IMR-90 (cell line): ENCODE results near the gene GCFC2. TPM values are rescaled to one million over a fixed set of nuclear protein-coding genes. Genes with fewer than 3 reads are reported as not detected.

ENCODE experiments used
- ATAC-seq: fragments of 200-7000 bp; cut with Tn5 transposase; 2 replicates; pipeline ENCODE4 v1.9.1; 2020; ENCODE audit warnings: low read depth, mild to moderate bottlenecking, moderate library complexity
- BruUV-seq: library from RNA; stranded (reverse); fragments of 400-500 nt; replicated peaks from 2 replicates; lab custom pipeline; 2021; lab: Mats Ljungman, UMichigan
- CTCF ChIA-PET: fragments of 300-600 bp; formaldehyde crosslinking; extraction: SDS; loops from one replicate; lab custom pipeline; 2021; ENCODE audit warnings: antibody characterized with exemption; lab: Yijun Ruan, JAX
- POLR2A ChIA-PET: fragments of 300-600 bp; sonication (Branson Sonifier 250); formaldehyde crosslinking; loops from one replicate; lab custom pipeline; 2022; ENCODE audit warnings: antibody characterized with exemption; ENCODE audit not compliant: unreplicated experiment; lab: Charles Lee
- DNase-seq: peaks from one replicate; pipeline ENCODE4 v3.0.0; 2013
- H2AFZ ChIP-seq: replicated peaks from 2 replicates; pipeline ENCODE3; 2013; ENCODE audit warnings: low read length, mild to moderate bottlenecking; ENCODE audit not compliant: poor library complexity
- H2AK5ac ChIP-seq: 2 replicates; pipeline ENCODE4 v1.6.1; 2013; ENCODE audit warnings: low read depth, low read length, inconsistent platforms
- H2AK9ac ChIP-seq: replicated peaks from 2 replicates; pipeline ENCODE3; 2013; ENCODE audit warnings: mild to moderate bottlenecking, low read depth, low read length, moderate library complexity; ENCODE audit not compliant: poor library complexity
- H2BK120ac ChIP-seq: 2 replicates; pipeline ENCODE4 v1.6.1; 2013; ENCODE audit warnings: low read depth, low read length, inconsistent platforms
- H2BK15ac ChIP-seq: 3 replicates; pipeline ENCODE4 v1.6.1; 2013; ENCODE audit warnings: low read depth, low read length, inconsistent platforms
- H2BK20ac ChIP-seq: 2 replicates; pipeline ENCODE4 v1.6.1; 2013; ENCODE audit warnings: low read depth, mild to moderate bottlenecking, inconsistent platforms, low read length, moderate library complexity
- H2BK5ac ChIP-seq: 2 replicates; pipeline ENCODE4 v1.6.1; 2013; ENCODE audit warnings: mild to moderate bottlenecking, low read depth, low read length, inconsistent platforms; ENCODE audit not compliant: poor library complexity, severe bottlenecking
- H3K14ac ChIP-seq: replicated peaks from 2 replicates; pipeline ENCODE4 v1.6.1; 2013; ENCODE audit warnings: low read depth, low read length, inconsistent platforms
- H3K18ac ChIP-seq: 2 replicates; pipeline ENCODE4 v1.6.1; 2013; ENCODE audit warnings: low read depth, low read length, control low read depth
- H3K23ac ChIP-seq: 2 replicates; pipeline ENCODE4 v1.6.1; 2013; ENCODE audit warnings: low read depth, low read length, inconsistent platforms
- H3K27ac ChIP-seq: 2 replicates; pipeline ENCODE4 v1.5.1; 2013; ENCODE audit warnings: mild to moderate bottlenecking, control low read depth, low read length; ENCODE audit not compliant: insufficient read depth
- H3K27me3 ChIP-seq: 2 replicates; pipeline ENCODE4 v1.6.1; 2013; ENCODE audit warnings: low read length; ENCODE audit not compliant: control insufficient read depth, insufficient read depth
- H3K36me3 ChIP-seq: 2 replicates; pipeline ENCODE4 v1.6.1; 2013; ENCODE audit warnings: low read length, mixed read lengths; ENCODE audit not compliant: control insufficient read depth, insufficient read depth
- H3K4ac ChIP-seq: 2 replicates; pipeline ENCODE4 v1.6.1; 2013; ENCODE audit warnings: low read depth, low read length, inconsistent platforms
- H3K4me1 ChIP-seq: 2 replicates; pipeline ENCODE4 v1.6.1; 2013; ENCODE audit warnings: low read length, mixed read lengths; ENCODE audit not compliant: control insufficient read depth, insufficient read depth
- H3K4me2 ChIP-seq: 2 replicates; pipeline ENCODE4 v1.6.1; 2013; ENCODE audit warnings: low read depth, mild to moderate bottlenecking, control low read depth, low read length, moderate library complexity
- H3K4me3 ChIP-seq: 2 replicates; pipeline ENCODE4 v1.5.1; 2013; ENCODE audit warnings: low read depth, mild to moderate bottlenecking, control low read depth, low read length, moderate library complexity; ENCODE audit not compliant: insufficient read depth
- H3K56ac ChIP-seq: 2 replicates; pipeline ENCODE4 v1.6.1; 2013; ENCODE audit warnings: low read length, inconsistent platforms; ENCODE audit not compliant: insufficient read depth; ENCODE audit errors: extremely low read depth
- H3K79me1 ChIP-seq, 2 experiments: 2 replicates each; pipeline ENCODE4 v1.6.1; 2013; ENCODE audit warnings: low read length in 2 of 2, inconsistent platforms in 1 of 2, low read depth in 1 of 2
- H3K9ac ChIP-seq: 2 replicates; pipeline ENCODE4 v1.6.1; 2013; ENCODE audit warnings: low read depth, low read length, control low read depth
- H3K9me1 ChIP-seq: 2 replicates; pipeline ENCODE4 v1.6.1; 2013; ENCODE audit warnings: low read length, inconsistent platforms; ENCODE audit not compliant: insufficient read depth
- H3K9me3 ChIP-seq: 2 replicates; pipeline ENCODE4 v1.6.1; 2013; ENCODE audit warnings: low read length; ENCODE audit not compliant: control insufficient read depth, insufficient read depth
- H4K20me1 ChIP-seq: 2 replicates; pipeline ENCODE4 v1.6.1; 2013; ENCODE audit warnings: low read length, inconsistent platforms; ENCODE audit not compliant: insufficient read depth
- H4K5ac ChIP-seq: 2 replicates; pipeline ENCODE4 v1.6.1; 2013; ENCODE audit warnings: mild to moderate bottlenecking, low read depth, low read length, control low read depth
- H4K8ac ChIP-seq, 2 experiments: 2 replicates each; pipeline ENCODE4 v1.6.1; 2013; ENCODE audit warnings: low read depth in 2 of 2, low read length in 2 of 2, control low read depth in 1 of 2, inconsistent platforms in 1 of 2
- H4K91ac ChIP-seq: 2 replicates; pipeline ENCODE4 v1.6.1; 2013; ENCODE audit warnings: low read depth, low read length, inconsistent platforms; ENCODE audit not compliant: insufficient read depth
- BHLHE40 ChIP-seq: fragments of 150-350 bp; IDR thresholded peaks from 2 replicates; pipeline ENCODE4 v1.6.1; 2016; ENCODE audit warnings: mild to moderate bottlenecking, low read depth, low read length
- CHD1 ChIP-seq: IDR thresholded peaks from 2 replicates; pipeline ENCODE4 v1.6.1; 2012; ENCODE audit warnings: low read depth, low read length, improper control_type of control experiment
- ELK1 ChIP-seq: fragments of 150-350 bp; IDR thresholded peaks from 2 replicates; pipeline ENCODE4 v1.6.1; 2016; ENCODE audit warnings: low read depth, mild to moderate bottlenecking, low read length, moderate library complexity, borderline replicate concordance
- MAFK ChIP-seq: IDR thresholded peaks from 2 replicates; pipeline ENCODE4 v1.6.1; 2012; ENCODE audit warnings: low read depth, low read length, improper control_type of control experiment
- POLR2A ChIP-seq: IDR thresholded peaks from 2 replicates; pipeline ENCODE4 v1.6.1; 2012; ENCODE audit warnings: mild to moderate bottlenecking, low read depth, low read length
- RCOR1 ChIP-seq: IDR thresholded peaks from 2 replicates; pipeline ENCODE4 v1.6.1; 2012; ENCODE audit warnings: mild to moderate bottlenecking, low read length, improper control_type of control experiment; ENCODE audit not compliant: insufficient replicate concordance
- SMC3 ChIP-seq: fragments of 150-350 bp; IDR thresholded peaks from 2 replicates; pipeline ENCODE4 v1.6.1; 2016; ENCODE audit warnings: low read depth, mild to moderate bottlenecking, antibody characterized with exemption, low read length, moderate library complexity
- WGBS, 2 experiments: methylation state at CpG; one replicate each; pipeline versions ENCODE4 v1.1.5 to v1.1.7; 2013; ENCODE audit warnings: missing lambda C conversion rate in 2 of 2; ENCODE audit not compliant: insufficient read length in 1 of 2; ENCODE audit errors: extremely low coverage in 2 of 2; 5-methylcytosine and 5-hydroxymethylcytosine counted together
- dilution Hi-C: fragments of 300-500 bp; cut with HindIII; formaldehyde crosslinking; loops from one replicate; pipeline ENCODE4 v1.14.3; 2018; ENCODE audit warnings: low sequenced_read_pairs; ENCODE audit not compliant: unreplicated experiment
- in situ Hi-C: fragments of 300-500 bp; cut with MboI; formaldehyde crosslinking; loops from 3 replicates; pipeline ENCODE4 v1.14.3; 2019; ENCODE audit warnings: low sequenced_read_pairs, inconsistent platforms, mixed read lengths
- intact Hi-C: fragments of 100-400 bp; cut with micrococcal nuclease; formaldehyde crosslinking; loops from 2 replicates; pipeline ENCODE4 v1.10.0; 2022
- polyA plus RNA-seq, 3 experiments: library from polyadenylated mRNA; depleted of rRNA; stranded (reverse); fragments of >200 nt; gene quantifications; 2 replicates each; pipeline ENCODE4 v1.2.3, GENCODE V29; 2012; ENCODE audit warnings: low replicate concordance in 1 of 3
- total RNA-seq: library from RNA; depleted of rRNA; stranded (reverse); fragments of >200 nt; gene quantifications from 2 replicates; pipeline ENCODE4 v1.2.3, GENCODE V29; 2012

GCFC2 gene
- total and polyA plus RNA-seq, 2 of the 4 experiments (the other 2 are of a cell fraction): 6.4 to 10.0 TPM

- H2AFZ ChIP-seq: no peak overlapping the region
- TF ChIP-seq BHLHE40 (no peak), CHD1 (no peak), POLR2A (no peak), RCOR1 (no peak), MAFK (no peak), ELK1 (no peak), SMC3 (no peak)
- H3K23ac ChIP-seq: no peak overlapping the region
- ATAC-seq (no peak), DNase-seq (no peak)
- H3K4me3 ChIP-seq: no peak overlapping the region
- H3K9me3 ChIP-seq: no peaks in the 10 kb centered on the region
- intact Hi-C loops: no loop called here
- no peaks in the 10 kb centered on the region for H3K36me3 ChIP-seq
- WGBS, 2 experiments: no CpG with 5 or more reads among the region's 3 CpGs
- H3K9ac ChIP-seq: no peak overlapping the region
- no peak overlapping the region for H4K8ac ChIP-seq
- H3K27ac ChIP-seq: no peak overlapping the region
- CTCF ChIA-PET: interaction anchor here (1.1 kb wide), 1 partner anchor 169 kb away, joined by 4 read pairs; no protein-coding TSS in a partner anchor
- no peaks in the 10 kb centered on the region for H3K4me1 ChIP-seq
- no peak overlapping the region for H3K56ac ChIP-seq
- no peak overlapping the region for H3K4ac ChIP-seq
- POLR2A ChIA-PET: no interaction called here
- no peak overlapping the region for H2BK15ac ChIP-seq
- H2AK9ac ChIP-seq: no peak overlapping the region
- no peak overlapping the region for H4K5ac ChIP-seq
- no TSS peak for BruUV-seq
- in situ Hi-C loops: no loop called here
- no peak overlapping the region for H3K18ac ChIP-seq
- no peak overlapping the region for H3K14ac ChIP-seq
- H2BK120ac ChIP-seq: no peak overlapping the region
- H3K79me1 ChIP-seq: no peaks in the 10 kb centered on the region
- no peaks in the 10 kb centered on the region; the same call in 1 of the 2 replicates for H3K9me1 ChIP-seq
- dilution Hi-C loops: loop anchor here (25.0 kb wide), 1 partner anchor 171 kb away; no protein-coding TSS in a partner anchor
- H4K20me1 ChIP-seq: no peaks in the 10 kb centered on the region
- H2AK5ac ChIP-seq: no peak overlapping the region
- H3K27me3 ChIP-seq: peaks cover 22% of the 10 kb centered on the region
- no peak overlapping the region for H4K91ac ChIP-seq
- H2BK20ac ChIP-seq: no peak overlapping the region
- no peak overlapping the region for H3K4me2 ChIP-seq
- H2BK5ac ChIP-seq: no peak overlapping the region
Observed at GRCh38 chr2:75633620-75634019, 77.1 kb downstream of the GCFC2 start.
